HepG2 (cell line): ENCODE data around the gene VEPH1.

Experiments
- CTCF ChIP-seq: sonication (generic); formaldehyde crosslinking; IDR thresholded peaks from 2 replicates; pipeline ENCODE4 v1.5.0; 2020; ENCODE audit warnings: mild to moderate bottlenecking, missing genetic modification reagents, moderate library complexity
- DR1 ChIP-seq: sonication (generic); formaldehyde crosslinking; IDR thresholded peaks from 2 replicates; pipeline ENCODE4 v1.8.0; 2021; ENCODE audit warnings: mild to moderate bottlenecking, missing genetic modification reagents, inconsistent platforms
- E2F5 ChIP-seq: sonication (generic); formaldehyde crosslinking; conservative IDR thresholded peaks from 2 replicates; pipeline ENCODE4 v1.4.0; 2020; ENCODE audit warnings: missing genetic modification reagents
- FOXA1 ChIP-seq, 2 experiments: fragments of 450-650 bp in 1 of 2; sonication (generic) in 1 of 2; formaldehyde crosslinking in 1 of 2; IDR thresholded peaks; 2 replicates each; pipeline versions ENCODE4 v1.4.0 to v1.6.1; 2016 to 2020; ENCODE audit warnings: missing genetic modification reagents in 1 of 2
- JUNB ChIP-seq: sonication (generic); formaldehyde crosslinking; IDR thresholded peaks from 2 replicates; pipeline ENCODE4 v1.8.0; 2022; ENCODE audit warnings: missing genetic modification reagents, mild to moderate bottlenecking, borderline replicate concordance
- MED13 ChIP-seq: sonication (generic); formaldehyde crosslinking; IDR thresholded peaks from 2 replicates; pipeline ENCODE4 v1.5.0; 2020; ENCODE audit warnings: missing genetic modification reagents
- ONECUT2 ChIP-seq: sonication (generic); formaldehyde crosslinking; IDR thresholded peaks from 2 replicates; pipeline ENCODE4 v1.4.0; 2020; ENCODE audit warnings: missing genetic modification reagents
- PREB ChIP-seq: sonication (generic); formaldehyde crosslinking; IDR thresholded peaks from 2 replicates; pipeline ENCODE4 v1.4.0; 2020; ENCODE audit warnings: missing genetic modification reagents
- TCF7 ChIP-seq: sonication (generic); IDR thresholded peaks from 2 replicates; pipeline ENCODE4 v1.6.1; 2016; ENCODE audit warnings: antibody characterized with exemption, low read depth
- U2AF1 ChIP-seq: fragments of 200-400 bp; formaldehyde crosslinking; optimal IDR thresholded peaks from 2 replicates; pipeline ENCODE3; 2017; ENCODE audit warnings: mild to moderate bottlenecking, low read depth, low read length
- ZNF607 ChIP-seq: sonication (generic); formaldehyde crosslinking; IDR thresholded peaks from 2 replicates; pipeline ENCODE4 v1.5.1; 2020; ENCODE audit warnings: missing genetic modification reagents, mild to moderate bottlenecking, borderline replicate concordance

- no peak for TF ChIP-seq DR1 (CRISPR knock-in tag)
- TF ChIP-seq JUNB (CRISPR knock-in tag), result no peak
- TF ChIP-seq PREB, result no peak
- TF ChIP-seq U2AF1, result no peak
- TF ChIP-seq E2F5 (CRISPR knock-in tag), result no peak
- no peak for TF ChIP-seq MED13 (CRISPR knock-in tag)
- no peak for TF ChIP-seq CTCF
- TF ChIP-seq ONECUT2, result no peak
- no peak for TF ChIP-seq ZNF607 (CRISPR knock-in tag)
- no peak for TF ChIP-seq TCF7
- TF ChIP-seq FOXA1 (IDR thresholded peaks at IDR 0.05), result no peak
- no peak for TF ChIP-seq FOXA1 (CRISPR knock-in tag; IDR thresholded peaks at IDR 0.05)
These were observed 66.5 kb downstream of the VEPH1 start, which contains the start of gene PTX3 for GRCh38 chr3:157436583-157437291.
